Stimulated activated CD4-positive, alpha-beta T cell treated with anti-CD3 and anti-CD28 coated beads, Interleukin-2, amount 100 ng/mL, for 4 hours (primary cell): ENCODE data around the gene CCDC198.

Experiments used
- DNase-seq: peaks from one replicate; pipeline ENCODE4 v3.0.0-alpha.2; 2020; ENCODE audit warnings: low read depth

Gene CCDC198

GRCh38 chr14:57493467-57494181 is at the start of gene CCDC198:
Gene CCDC198 (minus strand): TSS chr14:57493857. CDS start chr14:57493715, 142 bp downstream.
- DNase-seq = no peak

- no peak for DNase-seq
These were observed 39.6 kb upstream of the CCDC198 start for GRCh38 chr14:57533214-57533613.

- DNase-seq = no peak
These were observed 36.9 kb upstream of the CCDC198 start for GRCh38 chr14:57530571-57530970.

- no peak for DNase-seq
These were observed 33.3 kb upstream of the CCDC198 start for GRCh38 chr14:57526942-57527341.

- DNase-seq = no peak
These were observed 25.4 kb upstream of the CCDC198 start for GRCh38 chr14:57519043-57519442.

GRCh38 chr14:57512220-57512619 is 18.6 kb upstream of the CCDC198 start:
- no peak for DNase-seq

- DNase-seq = no peak
These were observed 15.1 kb upstream of the CCDC198 start for GRCh38 chr14:57508756-57509155.

GRCh38 chr14:57502586-57503254 is 9.1 kb upstream of the CCDC198 start:
- DNase-seq = no peak

GRCh38 chr14:57501039-57501557 is 7.4 kb upstream of the CCDC198 start:
- no peak for DNase-seq

- DNase-seq = no peak
These were observed 5.0 kb upstream of the CCDC198 start for GRCh38 chr14:57498659-57499058.

- DNase-seq = no peak
These were observed 4.4 kb upstream of the CCDC198 start for GRCh38 chr14:57498035-57498434.

GRCh38 chr14:57495416-57495815 is 1.8 kb upstream of the CCDC198 start:
- DNase-seq = no peak

GRCh38 chr14:57492859-57493258 is 798 bp downstream of the CCDC198 start:
- no peak for DNase-seq

GRCh38 chr14:57491640-57492039 is 2.0 kb downstream of the CCDC198 start:
- DNase-seq = no peak

- no peak for DNase-seq
These were observed 5.9 kb downstream of the CCDC198 start for GRCh38 chr14:57487771-57488170.

- no peak for DNase-seq
These were observed 6.8 kb downstream of the CCDC198 start for GRCh38 chr14:57486767-57487379.

- DNase-seq = no peak
These were observed 8.0 kb downstream of the CCDC198 start for GRCh38 chr14:57485635-57486034.

- DNase-seq = no peak
These were observed 11.5 kb downstream of the CCDC198 start for GRCh38 chr14:57482120-57482519.

GRCh38 chr14:57480051-57480450 is 13.6 kb downstream of the CCDC198 start:
- DNase-seq = no peak

- DNase-seq = no peak
These were observed 14.5 kb downstream of the CCDC198 start for GRCh38 chr14:57479197-57479596.

- no peak for DNase-seq
These were observed 15.6 kb downstream of the CCDC198 start for GRCh38 chr14:57478050-57478449.

GRCh38 chr14:57470909-57471308 is 22.7 kb downstream of the CCDC198 start:
- no peak for DNase-seq
